Body of pancreas (tissue), 4 donors: ENCODE data around the gene MYL7. TPM values are rescaled to one million over a fixed set of nuclear protein-coding genes. Genes with fewer than 3 reads are reported as not detected.

ENCODE experiments used
- ATAC-seq: fragments of 150-250 bp; one replicate; pipeline ENCODE4 v1.9.1; 2016
- DNase-seq, 4 donors: peaks; one replicate each; pipeline ENCODE4 v3.0.0-alpha.2; 2019
- H3K27ac ChIP-seq, 4 donors: fragments of 200-600 bp; sonication (generic); 1 replicate in 3 of 4; 2 replicates in 1 of 4; pipeline versions ENCODE4 v1.5.1 to v1.6.1; 2016 to 2019; ENCODE audit warnings: mild to moderate bottlenecking in 1 of 4, mixed read lengths in 1 of 4, moderate library complexity in 1 of 4
- H3K27me3 ChIP-seq, 2 donors: fragments of 200-600 bp; sonication (generic); one replicate each; pipeline ENCODE4 v1.6.0; 2016; ENCODE audit warnings: mild to moderate bottlenecking in 1 of 2
- H3K36me3 ChIP-seq, 2 donors: fragments of 200-600 bp; sonication (generic); replicated peaks in 1 of 2; 2 replicates each; pipeline ENCODE4 v1.5.1; 2016; ENCODE audit warnings: low read depth in 2 of 2; ENCODE audit not compliant: insufficient read depth in 1 of 2
- H3K4me1 ChIP-seq: fragments of 200-600 bp; sonication (generic); one replicate; pipeline ENCODE4 v1.6.0; 2016
- H3K4me3 ChIP-seq, 2 donors: fragments of 200-600 bp; sonication (generic); 1 replicate in 1 of 2; 2 replicates in 1 of 2; pipeline ENCODE4 v1.5.1; 2016 to 2019
- H3K9me3 ChIP-seq, 3 donors: fragments of 200-600 bp; sonication (generic); 1 replicate in 2 of 3; 2 replicates in 1 of 3; pipeline ENCODE4 v1.5.1; 2016
- POLR2A ChIP-seq, 3 donors: fragments of 450-650 bp; IDR thresholded peaks; one replicate each; pipeline ENCODE4 v1.6.1; 2016; ENCODE audit warnings: antibody characterized with exemption in 3 of 3, mild to moderate bottlenecking in 2 of 3
- WGBS, 2 donors: methylation state at CpG; one replicate each; pipeline ENCODE4 v1.1.5; 2017; 5-methylcytosine and 5-hydroxymethylcytosine counted together
- intact Hi-C: fragments of 100-400 bp; cut with DNase I; formaldehyde crosslinking; loops from one replicate; pipeline ENCODE4 v1.15.1; 2023
- total RNA-seq, 2 donors: library from RNA; depleted of rRNA; stranded (reverse); fragments of >200 nt; gene quantifications; one replicate each; pipeline ENCODE4 v1.1.0, GENCODE V29; 2016
- TF ChIP-seq, protein P1 (sequence below), 7 experiments: fragments of 450-650 bp in 4 of 7; fragments of 200-600 bp in 3 of 7; sonication (generic) in 3 of 7; IDR thresholded peaks; one replicate each; pipeline ENCODE4 v1.5.1; 2016 to 2019; ENCODE audit warnings: antibody characterized with exemption in 7 of 7

MYL7 gene
- total RNA-seq, 2 donors from 2014 or later, result not detected

DNA sequence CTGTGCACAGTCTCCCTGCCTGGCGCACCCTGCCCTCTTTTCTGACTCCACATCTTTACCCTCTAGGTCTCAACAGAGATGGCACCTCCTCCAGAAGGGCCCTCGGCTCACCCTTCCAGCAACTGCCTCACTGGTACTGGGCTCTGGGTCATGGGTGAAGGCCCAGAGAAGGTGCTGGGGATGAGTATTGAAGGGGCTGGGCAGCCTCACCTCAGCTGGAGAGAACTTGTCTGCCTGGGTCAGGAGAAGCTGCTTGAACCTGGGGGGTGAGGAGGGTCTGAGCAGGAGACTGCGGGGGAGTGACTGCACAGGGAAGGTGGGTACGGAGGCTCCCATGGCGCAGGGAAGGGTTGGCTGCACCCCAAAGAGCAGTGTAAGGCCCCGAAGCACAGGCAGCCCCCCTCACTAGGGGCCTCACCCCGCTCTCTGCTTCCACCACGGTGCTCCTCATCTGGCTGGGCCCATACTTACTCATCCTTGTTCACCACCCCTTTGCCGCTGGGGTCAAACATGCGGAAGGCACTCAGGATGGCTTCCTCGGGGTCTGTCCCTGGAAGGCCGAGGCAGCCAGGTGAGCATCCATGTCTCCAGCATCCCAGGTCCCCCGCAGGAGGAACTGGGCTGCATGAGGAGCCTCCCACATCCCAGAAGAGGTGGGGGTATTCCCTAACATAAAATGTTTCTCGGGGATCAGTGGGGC, 1.7 kb downstream of the MYL7 start:
- H3K27ac ChIP-seq, result no peak overlapping the region
- no peak for DNase-seq
- intact Hi-C loops, result no loop called here
- no peaks in the 10 kb centered on the region for H3K9me3 ChIP-seq
- no peak for TF ChIP-seq POLR2A (IDR thresholded peaks at IDR 0.05)
- TF ChIP-seq, protein P1, sequence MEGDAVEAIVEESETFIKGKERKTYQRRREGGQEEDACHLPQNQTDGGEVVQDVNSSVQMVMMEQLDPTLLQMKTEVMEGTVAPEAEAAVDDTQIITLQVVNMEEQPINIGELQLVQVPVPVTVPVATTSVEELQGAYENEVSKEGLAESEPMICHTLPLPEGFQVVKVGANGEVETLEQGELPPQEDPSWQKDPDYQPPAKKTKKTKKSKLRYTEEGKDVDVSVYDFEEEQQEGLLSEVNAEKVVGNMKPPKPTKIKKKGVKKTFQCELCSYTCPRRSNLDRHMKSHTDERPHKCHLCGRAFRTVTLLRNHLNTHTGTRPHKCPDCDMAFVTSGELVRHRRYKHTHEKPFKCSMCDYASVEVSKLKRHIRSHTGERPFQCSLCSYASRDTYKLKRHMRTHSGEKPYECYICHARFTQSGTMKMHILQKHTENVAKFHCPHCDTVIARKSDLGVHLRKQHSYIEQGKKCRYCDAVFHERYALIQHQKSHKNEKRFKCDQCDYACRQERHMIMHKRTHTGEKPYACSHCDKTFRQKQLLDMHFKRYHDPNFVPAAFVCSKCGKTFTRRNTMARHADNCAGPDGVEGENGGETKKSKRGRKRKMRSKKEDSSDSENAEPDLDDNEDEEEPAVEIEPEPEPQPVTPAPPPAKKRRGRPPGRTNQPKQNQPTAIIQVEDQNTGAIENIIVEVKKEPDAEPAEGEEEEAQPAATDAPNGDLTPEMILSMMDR (IDR thresholded peaks at IDR 0.05), result no peak
- H3K4me1 ChIP-seq, result no peaks in the 10 kb centered on the region
- no peaks in the 10 kb centered on the region for H3K36me3 ChIP-seq
- H3K27me3 ChIP-seq, result no peaks in the 10 kb centered on the region
- no peak for ATAC-seq
- no peak overlapping the region for H3K4me3 ChIP-seq
- 70 to 89% methylated on average over 5 to 13 of the region's 14 CpGs for WGBS, 2 donors

DNA sequence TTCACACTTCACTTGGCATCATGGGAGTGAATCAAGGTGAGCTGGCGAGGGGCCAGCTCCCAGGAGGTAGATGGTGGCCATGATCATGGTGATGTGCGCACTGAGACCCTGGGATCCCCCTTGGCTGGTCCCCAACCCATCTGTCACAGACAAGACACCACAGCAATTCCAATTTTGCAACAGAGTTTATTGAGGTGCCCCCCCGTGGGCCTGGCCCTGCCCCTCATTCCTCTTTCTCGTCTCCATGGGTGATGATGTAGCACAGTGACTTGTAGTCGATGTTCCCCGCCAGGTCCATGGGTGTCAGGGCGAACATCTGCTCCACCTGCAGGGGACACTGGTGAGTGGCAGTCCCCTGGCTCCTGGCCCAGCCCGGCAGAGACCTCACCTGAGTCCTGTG, 2.4 kb downstream of the MYL7 start:
- no peaks in the 10 kb centered on the region for H3K27me3 ChIP-seq
- 89 to 94% methylated on average over 6 to 8 of the region's 8 CpGs for WGBS, 2 donors
- H3K4me1 ChIP-seq, result no peaks in the 10 kb centered on the region
- ATAC-seq (no peak), DNase-seq (peak in 1 of 4 donors; percentile 31)
- H3K9me3 ChIP-seq, result no peaks in the 10 kb centered on the region
- no peak for TF ChIP-seq POLR2A (IDR thresholded peaks at IDR 0.05)
- TF ChIP-seq, protein P1 (IDR thresholded peaks at IDR 0.05), result no peak
- no peak overlapping the region for H3K4me3 ChIP-seq
- no peaks in the 10 kb centered on the region for H3K36me3 ChIP-seq
- intact Hi-C loops, result no loop called here
- H3K27ac ChIP-seq, result no peak overlapping the region

DNA sequence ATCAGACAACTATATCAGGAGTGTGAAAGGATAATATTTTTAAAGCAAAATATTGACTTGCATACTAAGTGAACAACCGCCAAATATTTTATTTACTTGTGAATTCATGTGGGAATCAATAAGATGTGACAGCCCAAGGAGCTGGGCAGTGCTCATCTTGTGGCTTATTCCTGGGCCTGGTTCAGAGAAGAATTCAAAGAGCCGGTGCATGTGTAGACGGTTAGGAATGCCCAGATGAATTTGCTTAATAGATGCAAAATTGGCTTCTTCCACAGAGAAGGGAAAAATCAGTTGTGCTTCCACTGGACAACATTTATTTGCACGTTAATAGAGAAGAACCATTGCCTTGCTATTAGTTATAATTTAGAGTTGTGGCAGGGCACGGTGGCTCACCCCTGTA, 4.4 kb downstream of the MYL7 start:
- Histone ChIP-seq H3K4me3 (no peak overlapping the region), H3K27ac (no peak overlapping the region), H3K36me3 (no peaks in the 10 kb centered on the region), H3K9me3 (no peaks in the 10 kb centered on the region), H3K27me3 (no peaks in the 10 kb centered on the region), H3K4me1 (no peaks in the 10 kb centered on the region)
- no peak for DNase-seq
- 65 to 72% methylated on average over 5 of the region's 5 CpGs for WGBS, 2 donors
- ATAC-seq, result no peak
- TF ChIP-seq, protein P1 (IDR thresholded peaks at IDR 0.05), result no peak
- no peak for TF ChIP-seq POLR2A (IDR thresholded peaks at IDR 0.05)
- intact Hi-C loops, result no loop called here

DNA sequence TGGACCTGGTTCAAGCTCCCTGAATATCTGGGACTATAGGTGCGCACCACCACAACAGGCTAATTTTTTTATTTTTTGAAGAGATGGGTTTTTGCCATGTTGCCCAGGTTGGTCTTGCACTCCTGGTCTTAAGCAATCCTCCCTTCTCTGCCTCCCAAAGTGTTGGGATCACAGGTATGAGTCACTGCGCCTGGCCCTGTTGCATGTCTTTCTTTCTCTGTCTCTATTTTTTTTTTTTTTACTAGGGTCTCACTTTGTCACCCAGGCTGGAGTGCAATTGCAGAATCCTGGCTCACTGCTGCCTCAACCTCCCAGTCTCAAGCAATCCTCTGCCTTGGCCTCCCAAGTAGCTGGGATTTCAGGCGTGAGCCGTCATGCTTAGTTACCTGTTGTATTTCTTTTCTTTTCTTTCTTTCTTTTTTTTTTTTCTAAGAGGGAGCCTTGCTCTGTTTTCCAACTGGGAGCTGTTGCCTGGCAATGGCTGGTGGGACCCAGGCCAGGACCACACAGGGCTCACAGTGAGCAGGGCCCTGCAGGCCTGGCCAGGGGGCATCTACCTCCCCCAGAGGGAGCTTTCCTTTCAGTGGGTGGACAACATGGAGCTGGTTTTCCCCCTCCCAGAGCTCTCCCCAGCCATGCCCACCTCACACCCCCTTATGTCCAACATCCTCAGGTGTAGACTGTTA, 6.0 kb downstream of the MYL7 start:
- TF ChIP-seq, protein P1 (IDR thresholded peaks at IDR 0.05), result no peak
- TF ChIP-seq POLR2A (IDR thresholded peaks at IDR 0.05), result no peak
- no peaks in the 10 kb centered on the region for H3K27me3 ChIP-seq
- no peaks in the 10 kb centered on the region for H3K4me1 ChIP-seq
- peak in 1 of 4 donors; percentile 38 for DNase-seq
- no peak overlapping the region for H3K27ac ChIP-seq
- no peak for ATAC-seq
- intact Hi-C loops, result no loop called here
- H3K4me3 ChIP-seq, result no peak overlapping the region
- H3K36me3 ChIP-seq, result no peaks in the 10 kb centered on the region
- WGBS, 2 donors, result 94 to 95% methylated on average over 4 of the region's 4 CpGs
- H3K9me3 ChIP-seq, result no peaks in the 10 kb centered on the region
